ENCODE measurements around the gene CLMN.

The CLMN gene

DNA sequence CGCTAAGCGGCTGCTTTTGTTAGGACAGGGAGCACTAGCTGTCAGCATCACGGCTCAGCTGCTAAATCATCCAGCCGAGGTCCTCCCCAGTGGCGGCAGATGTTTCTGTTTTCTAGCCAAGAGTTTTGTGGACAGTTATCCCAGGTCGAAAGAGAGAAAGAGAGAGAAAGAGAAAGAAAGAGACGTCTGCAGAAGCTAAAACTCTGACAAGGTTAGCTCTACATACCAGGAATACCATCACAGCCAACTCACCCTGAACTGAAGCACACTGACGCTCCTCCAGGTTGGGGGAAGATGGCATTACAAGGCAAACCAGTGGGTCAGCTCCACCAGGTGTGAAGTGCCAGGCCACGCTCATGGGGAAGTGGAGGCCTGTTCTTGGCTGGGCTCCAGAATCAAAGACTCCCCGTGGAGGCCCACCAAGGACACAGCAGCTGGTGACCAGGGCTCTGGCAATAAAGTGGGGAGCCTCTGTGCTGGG, 97.5 kb downstream of the CLMN start:
- no peaks in the 10 kb centered on the region for H3K36me3 ChIP-seq (ENCODE audit: insufficient read depth, low read length)
- H3K9me3 ChIP-seq (ENCODE audit: low read length), result no peaks in the 10 kb centered on the region
- H3K27me3 ChIP-seq (ENCODE audit: insufficient read depth, low read length), result no peaks in the 10 kb centered on the region
- no peak overlapping the region for H3K4me3 ChIP-seq (ENCODE audit: low read length)
- no peaks in the 10 kb centered on the region for H3K4me1 ChIP-seq (ENCODE audit: insufficient read depth, low read length)
- no peak overlapping the region for H2AFZ ChIP-seq (ENCODE audit: low read depth, low read length)

- H3K4me3 ChIP-seq (ENCODE audit: low read length), result no peak overlapping the region
- H3K9me3 ChIP-seq (ENCODE audit: low read length), result no peaks in the 10 kb centered on the region
- no peaks in the 10 kb centered on the region for H3K36me3 ChIP-seq (ENCODE audit: insufficient read depth, low read length)
- H3K27me3 ChIP-seq (ENCODE audit: insufficient read depth, low read length), result no peaks in the 10 kb centered on the region
- H3K4me1 ChIP-seq (ENCODE audit: insufficient read depth, low read length), result no peaks in the 10 kb centered on the region
- no peak overlapping the region for H2AFZ ChIP-seq (ENCODE audit: low read depth, low read length)
These were observed 98.2 kb downstream of the CLMN start for GRCh38 chr14:95221531-95221930.

GRCh38 chr14:95220663-95221231, 99.0 kb downstream of the CLMN start:
- Histone ChIP-seq H3K4me1 (ENCODE audit: insufficient read depth, low read length) (no peaks in the 10 kb centered on the region), H2AFZ (ENCODE audit: low read depth, low read length) (no peak overlapping the region), H3K9me3 (ENCODE audit: low read length) (no peaks in the 10 kb centered on the region), H3K4me3 (ENCODE audit: low read length) (no peak overlapping the region), H3K27me3 (ENCODE audit: insufficient read depth, low read length) (no peaks in the 10 kb centered on the region), H3K36me3 (ENCODE audit: insufficient read depth, low read length) (no peaks in the 10 kb centered on the region)

DNA sequence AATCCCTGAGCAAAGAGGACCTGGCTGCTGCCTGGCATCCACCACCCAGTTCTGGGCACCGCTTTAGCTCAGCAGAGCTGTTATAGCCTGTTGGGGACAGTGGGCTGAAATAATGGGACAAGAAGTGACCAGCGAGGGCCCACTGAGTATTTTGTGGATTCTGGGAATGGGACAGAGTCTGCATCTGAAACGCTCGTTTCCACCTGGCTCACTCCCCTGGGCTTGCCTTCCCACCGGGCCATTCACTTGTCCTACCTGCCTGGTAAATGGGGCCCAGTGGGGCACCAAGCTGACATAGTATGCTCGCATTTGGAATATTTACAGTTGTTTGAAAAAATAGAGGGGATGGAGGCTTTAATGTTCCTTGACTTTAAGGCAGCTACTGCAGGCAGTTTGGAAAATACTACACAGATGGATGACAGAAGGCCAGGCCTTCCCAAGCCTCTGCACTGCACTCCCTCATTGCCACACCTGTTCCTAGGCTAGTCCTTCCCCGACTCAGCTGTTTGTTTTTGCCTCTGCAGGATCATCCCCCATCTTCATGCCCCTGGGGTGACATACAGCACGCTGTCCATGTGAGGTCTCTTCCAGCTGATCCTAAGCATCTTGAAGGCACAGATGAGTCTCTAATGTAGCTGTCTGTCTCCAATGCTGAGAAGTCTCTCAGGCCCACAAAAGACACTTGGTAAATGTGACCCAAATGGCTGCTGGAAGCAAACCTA, 101.1 kb downstream of the CLMN start:
- H2AFZ ChIP-seq (ENCODE audit: low read depth, low read length), result no peak overlapping the region
- no peaks in the 10 kb centered on the region for H3K4me1 ChIP-seq (ENCODE audit: insufficient read depth, low read length)
- no peaks in the 10 kb centered on the region for H3K36me3 ChIP-seq (ENCODE audit: insufficient read depth, low read length)
- no peaks in the 10 kb centered on the region for H3K27me3 ChIP-seq (ENCODE audit: insufficient read depth, low read length)
- no peak overlapping the region for H3K4me3 ChIP-seq (ENCODE audit: low read length)
- no peaks in the 10 kb centered on the region for H3K9me3 ChIP-seq (ENCODE audit: low read length)

DNA sequence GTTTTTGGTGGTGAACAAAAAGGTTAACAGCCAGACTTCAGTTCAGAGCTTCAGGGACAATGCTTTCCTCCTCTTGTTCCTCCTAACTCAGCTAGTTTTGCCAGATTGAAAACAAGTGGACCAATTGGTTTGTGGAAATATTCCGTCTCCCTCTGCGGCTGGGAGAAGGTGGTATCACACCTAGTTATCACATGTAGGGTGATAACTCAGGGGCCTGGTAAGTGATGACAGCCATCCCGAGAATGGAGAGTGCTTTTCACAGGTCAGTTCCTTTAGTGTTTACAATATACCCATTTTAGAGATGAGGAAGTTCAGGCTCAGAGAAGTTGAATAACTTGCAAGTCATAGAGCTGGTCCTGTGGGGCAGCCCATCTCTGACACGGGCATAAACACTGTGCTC, 101.7 kb downstream of the CLMN start:
- H3K27me3 ChIP-seq (ENCODE audit: insufficient read depth, low read length), result no peaks in the 10 kb centered on the region
- no peak overlapping the region for H2AFZ ChIP-seq (ENCODE audit: low read depth, low read length)
- no peaks in the 10 kb centered on the region for H3K9me3 ChIP-seq (ENCODE audit: low read length)
- no peak overlapping the region for H3K4me3 ChIP-seq (ENCODE audit: low read length)
- H3K4me1 ChIP-seq (ENCODE audit: insufficient read depth, low read length), result no peaks in the 10 kb centered on the region
- H3K36me3 ChIP-seq (ENCODE audit: insufficient read depth, low read length), result no peaks in the 10 kb centered on the region

DNA sequence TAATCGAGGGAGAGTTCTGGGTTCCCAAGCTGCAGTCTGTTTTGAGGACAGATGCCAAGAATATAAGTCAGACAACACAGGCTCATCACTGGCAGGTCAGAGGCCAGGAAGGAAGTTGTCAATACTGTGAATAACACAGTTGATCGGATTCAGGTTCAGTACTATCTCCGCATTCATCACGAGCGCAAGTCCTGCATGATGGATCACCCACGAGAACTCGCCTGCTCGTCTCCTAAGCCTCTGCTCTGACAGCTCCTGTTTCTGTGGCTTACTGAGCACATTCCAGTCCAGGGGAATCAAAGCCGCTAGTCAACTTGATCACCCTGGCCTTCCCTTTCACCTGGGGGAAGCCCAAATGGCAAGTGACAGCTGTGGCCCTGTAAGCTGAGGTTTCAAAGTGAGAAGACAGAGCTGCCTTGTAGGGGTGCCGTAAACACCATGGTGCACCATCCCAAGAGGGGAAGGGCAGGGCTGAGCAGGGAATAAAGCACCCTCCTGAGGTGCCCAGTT, 102.3 kb downstream of the CLMN start:
- Histone ChIP-seq H2AFZ (ENCODE audit: low read depth, low read length) (no peak overlapping the region), H3K4me1 (ENCODE audit: insufficient read depth, low read length) (no peaks in the 10 kb centered on the region), H3K36me3 (ENCODE audit: insufficient read depth, low read length) (no peaks in the 10 kb centered on the region), H3K27me3 (ENCODE audit: insufficient read depth, low read length) (no peaks in the 10 kb centered on the region), H3K9me3 (ENCODE audit: low read length) (no peaks in the 10 kb centered on the region), H3K4me3 (ENCODE audit: low read length) (no peak overlapping the region)

DNA sequence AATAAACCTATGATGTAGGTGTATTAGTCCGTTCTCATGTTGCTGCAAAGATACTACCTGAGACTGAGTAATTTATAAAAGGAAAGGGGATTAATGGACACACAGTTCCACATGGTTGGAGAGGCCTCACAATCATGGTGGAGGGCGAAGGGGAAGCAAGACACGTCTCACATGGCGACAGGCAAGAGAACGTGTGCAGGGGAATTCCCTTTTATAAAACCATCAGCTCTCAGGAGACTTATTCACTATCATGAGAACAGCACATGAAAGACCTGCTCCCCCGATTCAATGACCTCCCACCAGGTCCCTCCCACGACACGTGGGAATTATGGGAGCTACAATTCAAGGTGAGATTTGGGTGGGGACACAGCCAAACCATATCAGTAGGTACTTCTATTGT, 103.7 kb downstream of the CLMN start:
- Histone ChIP-seq H3K27me3 (ENCODE audit: insufficient read depth, low read length) (no peaks in the 10 kb centered on the region), H3K4me3 (ENCODE audit: low read length) (no peak overlapping the region), H3K36me3 (ENCODE audit: insufficient read depth, low read length) (no peaks in the 10 kb centered on the region), H3K4me1 (ENCODE audit: insufficient read depth, low read length) (no peaks in the 10 kb centered on the region), H3K9me3 (ENCODE audit: low read length) (no peaks in the 10 kb centered on the region), H2AFZ (ENCODE audit: low read depth, low read length) (no peak overlapping the region)

DNA sequence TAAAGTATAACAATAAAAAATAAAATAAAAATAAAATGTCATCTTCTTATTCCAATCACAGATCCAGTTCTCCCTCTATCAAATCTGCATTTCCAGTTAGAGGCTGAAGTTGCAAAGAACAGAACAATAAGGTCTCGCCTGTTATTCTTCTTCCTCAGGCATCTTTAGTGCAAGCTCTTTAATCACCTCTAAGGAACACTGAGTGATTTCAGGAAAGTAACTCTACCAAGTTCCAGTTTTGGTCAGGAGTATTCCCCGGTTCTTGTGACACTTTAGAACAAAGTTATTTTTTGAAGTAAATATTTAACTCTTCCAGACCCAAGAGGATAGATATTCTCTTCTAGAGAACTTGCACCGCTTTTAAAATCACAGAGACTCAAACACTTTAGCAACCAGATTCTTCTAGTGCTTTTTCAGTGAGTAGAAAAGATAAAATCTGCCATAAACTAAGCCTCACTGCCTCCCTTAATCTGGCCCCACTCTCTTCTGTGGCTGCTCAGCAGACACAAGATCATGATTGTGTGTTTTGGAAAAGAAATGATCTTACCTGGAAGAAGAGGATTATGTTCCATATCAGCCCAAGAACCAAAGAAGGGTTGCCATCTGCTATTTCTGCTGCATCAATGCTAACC, 104.5 kb downstream of the CLMN start:
- Histone ChIP-seq H2AFZ (ENCODE audit: low read depth, low read length) (no peak overlapping the region), H3K9me3 (ENCODE audit: low read length) (no peaks in the 10 kb centered on the region), H3K4me1 (ENCODE audit: insufficient read depth, low read length) (no peaks in the 10 kb centered on the region), H3K36me3 (ENCODE audit: insufficient read depth, low read length) (no peaks in the 10 kb centered on the region), H3K27me3 (ENCODE audit: insufficient read depth, low read length) (no peaks in the 10 kb centered on the region), H3K4me3 (ENCODE audit: low read length) (no peak overlapping the region)

DNA sequence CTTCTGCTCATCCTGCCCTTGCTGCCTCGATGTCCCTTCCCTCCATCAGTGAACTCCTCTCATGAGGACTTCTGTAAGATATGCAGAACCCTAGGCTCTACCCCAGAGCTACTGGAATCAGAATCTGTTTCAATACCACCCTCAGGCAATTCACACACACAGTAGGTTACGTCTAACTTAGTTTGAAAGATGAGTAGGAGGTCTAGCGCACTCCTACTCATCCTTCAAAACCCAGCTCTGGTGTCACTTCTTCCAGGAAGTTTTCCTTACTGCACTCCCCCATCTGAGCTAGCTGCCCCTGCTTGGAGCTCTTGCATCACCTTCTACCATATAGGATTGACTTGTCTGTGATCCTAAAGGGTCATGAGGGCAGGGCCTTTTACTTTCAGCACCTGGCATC, 105.9 kb downstream of the CLMN start:
- H2AFZ ChIP-seq (ENCODE audit: low read depth, low read length), result no peak overlapping the region
- no peaks in the 10 kb centered on the region for H3K27me3 ChIP-seq (ENCODE audit: insufficient read depth, low read length)

DNA sequence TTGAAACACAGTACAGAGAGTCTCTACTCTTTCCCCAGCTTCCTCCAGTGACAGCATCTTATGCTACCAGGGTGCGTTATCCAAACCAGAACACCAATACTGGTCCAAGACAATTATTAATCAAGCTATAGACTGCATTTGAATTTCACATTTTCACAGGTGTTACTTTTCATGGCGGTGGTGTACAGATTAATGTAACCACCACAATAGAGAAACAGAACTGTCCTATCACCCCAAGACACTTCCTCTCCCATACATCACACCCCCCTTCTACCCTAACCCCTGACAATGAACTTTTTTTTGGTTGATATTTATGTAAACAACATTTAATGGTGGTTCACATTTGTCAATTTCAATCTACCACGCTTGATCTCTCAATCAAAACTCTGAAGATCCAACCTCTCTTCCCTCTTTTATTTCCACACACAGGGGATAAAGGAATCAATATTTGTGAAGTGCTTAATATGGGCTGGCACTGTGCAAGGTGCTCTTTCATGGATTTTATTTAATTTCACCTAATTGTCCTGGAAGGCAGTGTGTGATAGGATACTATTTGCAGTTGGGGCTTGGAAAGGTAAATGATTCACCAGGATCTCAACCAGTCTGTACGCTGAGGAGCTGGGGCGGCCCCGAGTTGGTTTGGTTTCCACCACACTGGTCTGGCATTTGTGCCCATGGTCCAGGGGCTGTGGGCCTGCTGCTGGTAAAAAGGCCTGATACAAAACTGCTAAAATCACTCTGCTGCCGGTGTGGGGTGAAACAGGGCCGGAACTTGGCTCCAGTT, 107.8 kb downstream of the CLMN start:
- H3K4me1 ChIP-seq (ENCODE audit: insufficient read depth, low read length), result no peaks in the 10 kb centered on the region

More for the DNA sequence above, 105.9 kb downstream of the CLMN start:
- H3K9me3 ChIP-seq (ENCODE audit: low read length), result no peaks in the 10 kb centered on the region
- no peak overlapping the region for H3K4me3 ChIP-seq (ENCODE audit: low read length)
- no peaks in the 10 kb centered on the region for H3K4me1 ChIP-seq (ENCODE audit: insufficient read depth, low read length)
- H3K36me3 ChIP-seq (ENCODE audit: insufficient read depth, low read length), result no peaks in the 10 kb centered on the region

DNA sequence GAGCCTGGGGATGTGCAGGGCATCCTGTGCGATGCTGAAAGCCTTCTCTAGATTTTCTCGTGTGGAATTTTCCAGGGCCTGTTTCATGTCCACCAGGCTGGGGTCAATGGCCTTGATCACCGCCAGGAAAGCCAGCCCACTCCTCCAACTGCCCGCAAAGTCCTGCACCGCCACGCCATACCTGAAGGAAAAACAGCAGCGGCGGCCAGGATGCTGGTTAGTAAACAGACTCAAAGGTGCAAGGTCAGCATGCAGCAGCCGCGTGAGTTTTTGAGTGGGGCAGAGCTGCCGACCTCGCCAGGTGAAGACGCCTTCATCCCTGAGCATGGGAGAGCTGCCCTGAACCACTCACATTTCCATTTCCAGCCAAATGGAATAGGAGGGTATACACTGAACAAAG, 109.0 kb downstream of the CLMN start:
- Histone ChIP-seq H3K36me3 (ENCODE audit: insufficient read depth, low read length) (no peaks in the 10 kb centered on the region), H3K27me3 (ENCODE audit: insufficient read depth, low read length) (no peaks in the 10 kb centered on the region), H3K9me3 (ENCODE audit: low read length) (no peaks in the 10 kb centered on the region), H3K4me3 (ENCODE audit: low read length) (no peak overlapping the region), H3K4me1 (ENCODE audit: insufficient read depth, low read length) (peaks cover 2% of the 10 kb centered on the region), H2AFZ (ENCODE audit: low read depth, low read length) (no peak overlapping the region)

More for the DNA sequence above, 107.8 kb downstream of the CLMN start:
- no peaks in the 10 kb centered on the region for H3K36me3 ChIP-seq (ENCODE audit: insufficient read depth, low read length)
- H3K9me3 ChIP-seq (ENCODE audit: low read length), result no peaks in the 10 kb centered on the region
- no peak overlapping the region for H3K4me3 ChIP-seq (ENCODE audit: low read length)
- H2AFZ ChIP-seq (ENCODE audit: low read depth, low read length), result no peak overlapping the region
- H3K27me3 ChIP-seq (ENCODE audit: insufficient read depth, low read length), result no peaks in the 10 kb centered on the region

- Histone ChIP-seq H3K27me3 (ENCODE audit: insufficient read depth, low read length) (no peaks in the 10 kb centered on the region), H3K9me3 (ENCODE audit: low read length) (peaks cover 10% of the 10 kb centered on the region)
These were observed 111.1 kb downstream of the CLMN start for GRCh38 chr14:95208598-95208997.

More at GRCh38 chr14:95208598-95208997, 111.1 kb downstream of the CLMN start:
- Histone ChIP-seq H3K36me3 (ENCODE audit: insufficient read depth, low read length) (peaks cover 4% of the 10 kb centered on the region), H3K4me3 (ENCODE audit: low read length) (no peak overlapping the region), H2AFZ (ENCODE audit: low read depth, low read length) (no peak overlapping the region), H3K4me1 (ENCODE audit: insufficient read depth, low read length) (peaks cover 2% of the 10 kb centered on the region)
